ENCODE results near the gene POLR2C. TPM values are rescaled to one million over a fixed set of nuclear protein-coding genes. Genes with fewer than 3 reads are reported as not detected.
A peak's percentile ranks its signal among the peaks of the same experiment; 100 is the strongest.

Gene POLR2C
- total and polyA plus RNA-seq, 2 of the 13 experiments (the other 11 are each of a cell fraction or from before 2014, with no cell fraction given): 104 to 216 TPM

- 0 out of 2 replicates have a peak, but pooled peaks have one; percentile 75 for TF ChIP-seq ZNF704 (CRISPR knock-in tag; IDR thresholded peaks at IDR 0.05; ENCODE audit: borderline replicate concordance)
- TF ChIP-seq ASH2L (IDR thresholded peaks at IDR 0.05; ENCODE audit: insufficient read length, low read depth, low read length): peak; percentile 89
- TF ChIP-seq ZSCAN25 (CRISPR knock-in tag; IDR thresholded peaks at IDR 0.05): peak; percentile 43; the same call in 1 of the 2 replicates
- TF ChIP-seq ZNF282 (IDR thresholded peaks at IDR 0.05; ENCODE audit: partially characterized antibody): no peak
- TF ChIP-seq ONECUT2 (CRISPR knock-in tag; IDR thresholded peaks at IDR 0.05): peak; percentile 35; the same call in 1 of the 2 replicates
- TF ChIP-seq SP5 (CRISPR knock-in tag; IDR thresholded peaks at IDR 0.05; ENCODE audit: borderline replicate concordance, low read depth): no peak; the same call in 1 of the 2 replicates
- TF ChIP-seq MLLT10 (CRISPR knock-in tag; IDR thresholded peaks at IDR 0.05): no peak
- peak; percentile 90 for TF ChIP-seq ISL2 (CRISPR knock-in tag; IDR thresholded peaks at IDR 0.05)
- TF ChIP-seq NR1H2 (CRISPR knock-in tag; IDR thresholded peaks at IDR 0.05; ENCODE audit: borderline replicate concordance, low read depth): peak; percentile 65; the same call in 1 of the 2 replicates
- TF ChIP-seq ZSCAN29 (CRISPR knock-in tag; conservative IDR thresholded peaks at IDR 0.05): 0 out of 2 replicates have a peak, but pooled peaks have one; percentile 69
- 0 out of 2 replicates have a peak, but pooled peaks have one; percentile 47 for TF ChIP-seq NFIB (CRISPR knock-in tag; IDR thresholded peaks at IDR 0.05; ENCODE audit: borderline replicate concordance)
- no peak for TF ChIP-seq ZNF616 (CRISPR knock-in tag; IDR thresholded peaks at IDR 0.05; ENCODE audit: low read depth)
- TF ChIP-seq ZNF569 (CRISPR knock-in tag; IDR thresholded peaks at IDR 0.05; ENCODE audit: borderline replicate concordance): no peak
- peak; percentile 57; the same call in 1 of the 2 replicates for TF ChIP-seq ATF3 (CRISPR knock-in tag; IDR thresholded peaks at IDR 0.05)
- no peak for TF ChIP-seq MTF1 (CRISPR knock-in tag; IDR thresholded peaks at IDR 0.05)
- TF ChIP-seq NR2F2 (IDR thresholded peaks at IDR 0.05; ENCODE audit: borderline replicate concordance, low read depth): peak; percentile 63; the same call in 1 of the 2 replicates
- TF ChIP-seq ZNF614 (CRISPR knock-in tag; IDR thresholded peaks at IDR 0.05; ENCODE audit: borderline replicate concordance): peak; percentile 94; the same call in 1 of the 2 replicates
- TF ChIP-seq ZNF280D (CRISPR knock-in tag; IDR thresholded peaks at IDR 0.05): 0 out of 2 replicates have a peak, but pooled peaks have one; percentile 25
- 0 out of 2 replicates have a peak, but pooled peaks have one; percentile 1 for TF ChIP-seq ZNF841 (CRISPR knock-in tag; IDR thresholded peaks at IDR 0.05; ENCODE audit: borderline replicate concordance)
- no peak for TF ChIP-seq RAD51 (IDR thresholded peaks at IDR 0.05; ENCODE audit: borderline replicate concordance)
- TF ChIP-seq TBX3 (IDR thresholded peaks at IDR 0.05; ENCODE audit: borderline replicate concordance): no peak
- no peak for TF ChIP-seq ZNF775 (CRISPR knock-in tag; IDR thresholded peaks at IDR 0.05; ENCODE audit: borderline replicate concordance)
- peak; percentile 74; the same call in 1 of the 2 replicates for TF ChIP-seq ZNF335 (CRISPR knock-in tag; IDR thresholded peaks at IDR 0.05)
- peak; percentile 65 for TF ChIP-seq CREM (IDR thresholded peaks at IDR 0.05)
- no peak for TF ChIP-seq CREM (CRISPR knock-in tag; IDR thresholded peaks at IDR 0.05)
These were observed at the start of gene POLR2C (continued) for GRCh38 chr16:57462209-57462977.
